GM23248 (cell line): ENCODE results near the gene KIF11.

Experiments
- EZH2 ChIP-seq: fragments of 200-600 bp; sonication (generic); IDR thresholded peaks from 2 replicates; pipeline ENCODE4 v1.6.1; 2018; ENCODE audit warnings: antibody characterized with exemption, mild to moderate bottlenecking; ENCODE audit not compliant: insufficient read depth, poor library complexity, severe bottlenecking
- EZH2phosphoT487 ChIP-seq: fragments of 200-600 bp; sonication (generic); IDR thresholded peaks from 2 replicates; pipeline ENCODE4 v1.6.1; 2018; ENCODE audit warnings: antibody characterized with exemption, moderate library complexity, mild to moderate bottlenecking, low read depth; ENCODE audit not compliant: insufficient read depth

GRCh38 chr10:92638037-92638436 lies 45.1 kb downstream of the KIF11 start:
- TF ChIP-seq EZH2 (no peak), EZH2phosphoT487 (no peak)
